HepG2 (cell line): ENCODE results near the gene GPR176. TPM values are rescaled to one million over a fixed set of nuclear protein-coding genes. Genes with fewer than 3 reads are reported as not detected.

Experiments
- ETV5 ChIP-seq: IDR thresholded peaks from 2 replicates; pipeline ENCODE4 v1.6.1; 2018; ENCODE audit warnings: missing biosample characterization, missing genetic modification reagents, inconsistent platforms, borderline replicate concordance
- GTF3A ChIP-seq: sonication (generic); formaldehyde crosslinking; conservative IDR thresholded peaks from 2 replicates; pipeline ENCODE4 v1.4.0; 2020; ENCODE audit warnings: mild to moderate bottlenecking, missing genetic modification reagents
- NFYB ChIP-seq: sonication (generic); formaldehyde crosslinking; IDR thresholded peaks from 2 replicates; pipeline ENCODE4 v1.4.0; 2020; ENCODE audit warnings: missing genetic modification reagents
- PHF5A ChIP-seq: IDR thresholded peaks from one replicate; pipeline ENCODE4 v1.6.1; 2018; ENCODE audit warnings: low read depth, missing genetic modification reagents; ENCODE audit not compliant: unreplicated experiment
- POLR2A ChIP-seq, 2 experiments: IDR thresholded peaks; 2 replicates each; pipeline ENCODE4 v1.6.1; 2011; ENCODE audit warnings: low read depth in 2 of 2, low read length in 2 of 2, mild to moderate bottlenecking in 1 of 2, moderate library complexity in 1 of 2; ENCODE audit not compliant: insufficient read depth in 1 of 2
- REXO4 ChIP-seq: sonication (generic); formaldehyde crosslinking; IDR thresholded peaks from 2 replicates; pipeline ENCODE4 v1.8.0; 2022; ENCODE audit warnings: missing genetic modification reagents, mild to moderate bottlenecking, borderline replicate concordance
- RFXANK ChIP-seq: IDR thresholded peaks from 2 replicates; pipeline ENCODE4 v1.6.1; 2016
- SALL2 ChIP-seq: sonication (generic); formaldehyde crosslinking; IDR thresholded peaks from 2 replicates; pipeline ENCODE4 v1.8.1; 2023; ENCODE audit warnings: mild to moderate bottlenecking, missing genetic modification reagents, inconsistent platforms
- SP1 ChIP-seq, 2 experiments: fragments of 450-650 bp in 1 of 2; sonication (generic) in 1 of 2; formaldehyde crosslinking in 1 of 2; IDR thresholded peaks; 2 replicates each; pipeline versions ENCODE4 v1.4.0 to v1.6.1; 2016 to 2020; ENCODE audit warnings: missing genetic modification reagents in 1 of 2
- TAF15 ChIP-seq: fragments of 200-400 bp; formaldehyde crosslinking; IDR thresholded peaks from one replicate; pipeline ENCODE4 v1.6.1; 2018; ENCODE audit warnings: mild to moderate bottlenecking, low read depth, low read length; ENCODE audit not compliant: poor library complexity, severe bottlenecking
- ZNF160 ChIP-seq: sonication (generic); formaldehyde crosslinking; IDR thresholded peaks from 2 replicates; pipeline ENCODE4 v1.8.0; 2022; ENCODE audit warnings: mild to moderate bottlenecking, inconsistent platforms, missing genetic modification reagents
- ZNF329 ChIP-seq: sonication (generic); formaldehyde crosslinking; IDR thresholded peaks from 2 replicates; pipeline ENCODE4 v1.9.0; 2021; ENCODE audit warnings: low read depth, mild to moderate bottlenecking, missing genetic modification reagents
- ZNF569 ChIP-seq: sonication (generic); formaldehyde crosslinking; IDR thresholded peaks from 2 replicates; pipeline ENCODE4 v1.5.0; 2020; ENCODE audit warnings: mild to moderate bottlenecking, missing genetic modification reagents, moderate library complexity, borderline replicate concordance
- ZNF790 ChIP-seq: sonication (generic); formaldehyde crosslinking; IDR thresholded peaks from 2 replicates; pipeline ENCODE4 v1.8.0; 2022; ENCODE audit warnings: missing genetic modification reagents, mild to moderate bottlenecking, borderline replicate concordance
- polyA plus RNA-seq, 8 experiments: library from polyadenylated mRNA; depleted of rRNA in 3 of 8; stranded (reverse) in 7 of 8; unstranded in 1 of 8; fragments of >200 nt; fragmentation: Illumina TruSeq in 4 of 8; extraction: Trizol in 4 of 8; gene quantifications; 2 replicates each; pipeline versions ENCODE4 v1.2.1 to v1.2.3, GENCODE V29; 2011 to 2016; ENCODE audit warnings: low read depth in 4 of 8, missing spikeins in 1 of 8, mixed read lengths in 1 of 8; ENCODE audit not compliant: insufficient read depth in 1 of 8
- total RNA-seq, 5 experiments: library from RNA; depleted of rRNA; stranded (reverse); fragments of >200 nt; fragmentation: Illumina TruSeq; extraction: Trizol; gene quantifications; 2 replicates each; pipeline ENCODE4 v1.2.3, GENCODE V29; 2016; ENCODE audit warnings: low read depth in 1 of 5
- TF ChIP-seq, protein P1 (sequence below): sonication (generic); formaldehyde crosslinking; IDR thresholded peaks from 2 replicates; pipeline ENCODE4 v1.4.0; 2020; ENCODE audit warnings: missing genetic modification reagents
- TF ChIP-seq, protein P2 (sequence below): sonication (generic); formaldehyde crosslinking; IDR thresholded peaks from 2 replicates; pipeline ENCODE4 v1.4.0; 2020; ENCODE audit warnings: missing genetic modification reagents
- TF ChIP-seq, protein P3 (sequence below): sonication (generic); formaldehyde crosslinking; IDR thresholded peaks from 2 replicates; pipeline ENCODE4 v1.5.0; 2020; ENCODE audit warnings: mild to moderate bottlenecking, missing genetic modification reagents
- TF ChIP-seq, protein P4 (sequence below): sonication (generic); formaldehyde crosslinking; IDR thresholded peaks from 2 replicates; pipeline ENCODE4 v1.8.0; 2022; ENCODE audit warnings: mild to moderate bottlenecking, missing genetic modification reagents, borderline replicate concordance
- TF ChIP-seq, protein P5 (sequence below): sonication (generic); formaldehyde crosslinking; IDR thresholded peaks from 2 replicates; pipeline ENCODE4 v1.5.0; 2020; ENCODE audit warnings: missing genetic modification reagents, mild to moderate bottlenecking, borderline replicate concordance

GPR176 gene
- total and polyA plus RNA-seq, 2 of the 13 experiments (the other 11 are each of a cell fraction or from before 2014, with no cell fraction given), result 0.11 to 0.20 TPM

DNA sequence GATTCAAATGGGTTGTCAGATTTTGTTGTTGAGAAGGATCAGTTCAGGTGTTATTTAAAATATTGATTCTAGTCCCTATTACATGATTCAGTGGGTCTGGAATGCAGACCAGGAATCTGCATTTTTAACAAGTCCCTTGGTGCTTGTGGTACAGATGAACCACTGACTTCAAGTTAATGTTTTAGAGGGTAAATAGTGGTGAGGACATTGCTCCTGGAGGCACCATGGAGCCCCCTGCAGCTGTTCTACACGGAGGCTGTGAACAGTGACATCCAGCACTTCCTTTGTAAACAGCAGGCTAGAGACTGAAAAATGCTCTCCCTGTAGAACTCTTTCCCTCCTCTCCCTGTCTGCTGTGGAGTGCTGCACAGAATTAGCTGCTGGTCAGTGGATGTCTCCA, 132.6 kb downstream of the GPR176 start (continued):
- TF ChIP-seq SP1 (IDR thresholded peaks at IDR 0.05) (no peak), SP1 (CRISPR knock-in tag; IDR thresholded peaks at IDR 0.05) (no peak), GTF3A (CRISPR knock-in tag) (no peak), NFYB (no peak), TAF15 (no peak), ZNF160 (CRISPR knock-in tag) (no peak), REXO4 (no peak), ZNF569 (CRISPR knock-in tag) (no peak), SALL2 (no peak), ETV5 (CRISPR knock-in tag) (peak; percentile 55; the same call in 1 of the 2 replicates), ZNF329 (CRISPR knock-in tag) (no peak), ZNF790 (CRISPR knock-in tag) (no peak), RFXANK (CRISPR knock-in tag) (no peak), PHF5A (CRISPR knock-in tag) (no peak), POLR2A (IDR thresholded peaks at IDR 0.05; ENCODE audit: insufficient read depth in 1 of 2, low read depth in 2 of 2, low read length in 2 of 2) (no peak)
- TF ChIP-seq, protein P1, sequence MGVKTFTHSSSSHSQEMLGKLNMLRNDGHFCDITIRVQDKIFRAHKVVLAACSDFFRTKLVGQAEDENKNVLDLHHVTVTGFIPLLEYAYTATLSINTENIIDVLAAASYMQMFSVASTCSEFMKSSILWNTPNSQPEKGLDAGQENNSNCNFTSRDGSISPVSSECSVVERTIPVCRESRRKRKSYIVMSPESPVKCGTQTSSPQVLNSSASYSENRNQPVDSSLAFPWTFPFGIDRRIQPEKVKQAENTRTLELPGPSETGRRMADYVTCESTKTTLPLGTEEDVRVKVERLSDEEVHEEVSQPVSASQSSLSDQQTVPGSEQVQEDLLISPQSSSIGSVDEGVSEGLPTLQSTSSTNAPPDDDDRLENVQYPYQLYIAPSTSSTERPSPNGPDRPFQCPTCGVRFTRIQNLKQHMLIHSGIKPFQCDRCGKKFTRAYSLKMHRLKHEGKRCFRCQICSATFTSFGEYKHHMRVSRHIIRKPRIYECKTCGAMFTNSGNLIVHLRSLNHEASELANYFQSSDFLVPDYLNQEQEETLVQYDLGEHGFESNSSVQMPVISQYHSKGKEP (CRISPR knock-in tag), result no peak
- TF ChIP-seq, protein P2, sequence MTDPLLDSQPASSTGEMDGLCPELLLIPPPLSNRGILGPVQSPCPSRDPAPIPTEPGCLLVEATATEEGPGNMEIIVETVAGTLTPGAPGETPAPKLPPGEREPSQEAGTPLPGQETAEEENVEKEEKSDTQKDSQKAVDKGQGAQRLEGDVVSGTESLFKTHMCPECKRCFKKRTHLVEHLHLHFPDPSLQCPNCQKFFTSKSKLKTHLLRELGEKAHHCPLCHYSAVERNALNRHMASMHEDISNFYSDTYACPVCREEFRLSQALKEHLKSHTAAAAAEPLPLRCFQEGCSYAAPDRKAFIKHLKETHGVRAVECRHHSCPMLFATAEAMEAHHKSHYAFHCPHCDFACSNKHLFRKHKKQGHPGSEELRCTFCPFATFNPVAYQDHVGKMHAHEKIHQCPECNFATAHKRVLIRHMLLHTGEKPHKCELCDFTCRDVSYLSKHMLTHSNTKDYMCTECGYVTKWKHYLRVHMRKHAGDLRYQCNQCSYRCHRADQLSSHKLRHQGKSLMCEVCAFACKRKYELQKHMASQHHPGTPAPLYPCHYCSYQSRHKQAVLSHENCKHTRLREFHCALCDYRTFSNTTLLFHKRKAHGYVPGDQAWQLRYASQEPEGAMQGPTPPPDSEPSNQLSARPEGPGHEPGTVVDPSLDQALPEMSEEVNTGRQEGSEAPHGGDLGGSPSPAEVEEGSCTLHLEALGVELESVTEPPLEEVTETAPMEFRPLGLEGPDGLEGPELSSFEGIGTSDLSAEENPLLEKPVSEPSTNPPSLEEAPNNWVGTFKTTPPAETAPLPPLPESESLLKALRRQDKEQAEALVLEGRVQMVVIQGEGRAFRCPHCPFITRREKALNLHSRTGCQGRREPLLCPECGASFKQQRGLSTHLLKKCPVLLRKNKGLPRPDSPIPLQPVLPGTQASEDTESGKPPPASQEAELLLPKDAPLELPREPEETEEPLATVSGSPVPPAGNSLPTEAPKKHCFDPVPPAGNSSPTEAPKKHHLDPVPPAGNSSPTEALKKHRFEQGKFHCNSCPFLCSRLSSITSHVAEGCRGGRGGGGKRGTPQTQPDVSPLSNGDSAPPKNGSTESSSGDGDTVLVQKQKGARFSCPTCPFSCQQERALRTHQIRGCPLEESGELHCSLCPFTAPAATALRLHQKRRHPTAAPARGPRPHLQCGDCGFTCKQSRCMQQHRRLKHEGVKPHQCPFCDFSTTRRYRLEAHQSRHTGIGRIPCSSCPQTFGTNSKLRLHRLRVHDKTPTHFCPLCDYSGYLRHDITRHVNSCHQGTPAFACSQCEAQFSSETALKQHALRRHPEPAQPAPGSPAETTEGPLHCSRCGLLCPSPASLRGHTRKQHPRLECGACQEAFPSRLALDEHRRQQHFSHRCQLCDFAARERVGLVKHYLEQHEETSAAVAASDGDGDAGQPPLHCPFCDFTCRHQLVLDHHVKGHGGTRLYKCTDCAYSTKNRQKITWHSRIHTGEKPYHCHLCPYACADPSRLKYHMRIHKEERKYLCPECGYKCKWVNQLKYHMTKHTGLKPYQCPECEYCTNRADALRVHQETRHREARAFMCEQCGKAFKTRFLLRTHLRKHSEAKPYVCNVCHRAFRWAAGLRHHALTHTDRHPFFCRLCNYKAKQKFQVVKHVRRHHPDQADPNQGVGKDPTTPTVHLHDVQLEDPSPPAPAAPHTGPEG, result no peak
- TF ChIP-seq, protein P3, sequence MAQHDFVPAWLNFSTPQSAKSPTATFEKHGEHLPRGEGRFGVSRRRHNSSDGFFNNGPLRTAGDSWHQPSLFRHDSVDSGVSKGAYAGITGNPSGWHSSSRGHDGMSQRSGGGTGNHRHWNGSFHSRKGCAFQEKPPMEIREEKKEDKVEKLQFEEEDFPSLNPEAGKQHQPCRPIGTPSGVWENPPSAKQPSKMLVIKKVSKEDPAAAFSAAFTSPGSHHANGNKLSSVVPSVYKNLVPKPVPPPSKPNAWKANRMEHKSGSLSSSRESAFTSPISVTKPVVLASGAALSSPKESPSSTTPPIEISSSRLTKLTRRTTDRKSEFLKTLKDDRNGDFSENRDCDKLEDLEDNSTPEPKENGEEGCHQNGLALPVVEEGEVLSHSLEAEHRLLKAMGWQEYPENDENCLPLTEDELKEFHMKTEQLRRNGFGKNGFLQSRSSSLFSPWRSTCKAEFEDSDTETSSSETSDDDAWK (CRISPR knock-in tag), result no peak
- TF ChIP-seq, protein P4, sequence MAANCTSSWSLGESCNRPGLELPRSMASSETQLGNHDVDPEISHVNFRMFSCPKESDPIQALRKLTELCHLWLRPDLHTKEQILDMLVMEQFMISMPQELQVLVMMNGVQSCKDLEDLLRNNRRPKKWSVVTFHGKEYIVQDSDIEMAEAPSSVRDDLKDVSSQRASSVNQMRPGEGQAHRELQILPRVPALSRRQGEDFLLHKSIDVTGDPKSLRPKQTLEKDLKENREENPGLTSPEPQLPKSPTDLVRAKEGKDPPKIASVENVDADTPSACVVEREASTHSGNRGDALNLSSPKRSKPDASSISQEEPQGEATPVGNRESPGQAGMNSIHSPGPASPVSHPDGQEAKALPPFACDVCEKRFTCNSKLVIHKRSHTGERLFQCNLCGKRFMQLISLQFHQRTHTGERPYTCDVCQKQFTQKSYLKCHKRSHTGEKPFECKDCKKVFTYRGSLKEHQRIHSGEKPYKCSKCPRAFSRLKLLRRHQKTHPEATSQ, result no peak
- TF ChIP-seq, protein P5, sequence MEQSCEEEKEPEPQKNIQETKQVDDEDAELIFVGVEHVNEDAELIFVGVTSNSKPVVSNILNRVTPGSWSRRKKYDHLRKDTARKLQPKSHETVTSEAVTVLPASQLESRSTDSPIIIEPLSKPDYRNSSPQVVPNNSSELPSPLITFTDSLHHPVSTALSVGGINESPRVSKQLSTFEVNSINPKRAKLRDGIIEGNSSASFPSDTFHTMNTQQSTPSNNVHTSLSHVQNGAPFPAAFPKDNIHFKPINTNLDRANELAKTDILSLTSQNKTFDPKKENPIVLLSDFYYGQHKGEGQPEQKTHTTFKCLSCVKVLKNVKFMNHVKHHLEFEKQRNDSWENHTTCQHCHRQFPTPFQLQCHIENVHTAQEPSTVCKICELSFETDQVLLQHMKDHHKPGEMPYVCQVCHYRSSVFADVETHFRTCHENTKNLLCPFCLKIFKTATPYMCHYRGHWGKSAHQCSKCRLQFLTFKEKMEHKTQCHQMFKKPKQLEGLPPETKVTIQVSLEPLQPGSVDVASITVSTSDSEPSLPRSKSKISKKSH (CRISPR knock-in tag), result no peak
